ENCODE measurements around the gene MYO3B.

DNA sequence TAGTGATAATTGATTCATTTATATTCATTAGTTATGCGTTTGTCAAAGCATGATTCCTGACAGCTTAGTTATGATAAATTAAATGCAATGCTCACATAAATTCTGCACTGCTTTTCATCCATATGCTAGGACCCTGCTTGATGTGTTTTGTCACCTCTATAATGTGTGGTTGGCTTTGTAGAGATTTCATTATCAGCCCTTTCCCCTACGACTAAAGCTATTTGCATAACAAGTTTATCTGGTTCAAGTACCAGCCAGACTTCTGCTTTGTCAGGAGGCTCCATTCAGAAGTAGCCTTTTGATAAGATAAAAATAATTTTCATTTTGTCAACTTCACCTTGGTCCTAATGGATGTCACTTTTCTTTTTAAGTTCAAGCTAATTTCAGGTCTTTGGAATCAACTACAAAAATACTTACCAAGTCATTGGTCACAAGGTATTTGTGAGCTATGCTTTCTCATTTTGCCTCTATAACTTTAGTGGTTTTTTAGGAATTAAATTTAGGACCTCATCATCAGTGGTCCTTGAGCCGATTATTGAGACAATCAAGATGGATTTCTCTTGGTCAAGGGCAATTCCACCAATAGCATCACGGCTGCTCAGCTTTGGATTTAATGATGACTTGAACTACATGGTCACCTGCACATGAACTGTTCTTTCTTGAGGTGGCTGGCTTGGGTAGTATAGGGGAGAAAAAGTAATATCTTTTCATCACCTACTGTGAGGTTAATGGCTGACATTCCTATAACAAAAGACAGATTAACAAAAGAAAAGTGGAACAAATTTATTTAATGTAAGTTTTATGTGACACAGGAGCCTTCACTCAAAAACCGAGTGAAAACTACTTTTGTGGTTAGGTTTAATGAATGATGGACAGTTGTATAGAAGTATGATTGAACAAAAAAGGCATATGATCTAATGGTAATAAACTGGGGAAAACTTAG, 162.1 kb downstream of the MYO3B start:
- no peak for TF ChIP-seq CREB1 (IDR thresholded peaks at IDR 0.05; ENCODE audit: low read depth)
- no peak for TF ChIP-seq RAD21 (IDR thresholded peaks at IDR 0.05; ENCODE audit: low read depth)
- no peak for TF ChIP-seq REST (IDR thresholded peaks at IDR 0.05; ENCODE audit: low read depth)
- TF ChIP-seq USF1 (IDR thresholded peaks at IDR 0.05), result no peak
- no peak for TF ChIP-seq TEAD4 (IDR thresholded peaks at IDR 0.05)
- TF ChIP-seq TCF12 (IDR thresholded peaks at IDR 0.05; ENCODE audit: low read depth), result no peak
- no peak for TF ChIP-seq EP300 (IDR thresholded peaks at IDR 0.05; ENCODE audit: borderline replicate concordance)
- TF ChIP-seq MAX (IDR thresholded peaks at IDR 0.05), result no peak
- TF ChIP-seq NFIC (IDR thresholded peaks at IDR 0.05), result no peak
- no peak for TF ChIP-seq TAF1 (IDR thresholded peaks at IDR 0.05; ENCODE audit: low read depth)
- TF ChIP-seq CEBPB (IDR thresholded peaks at IDR 0.05), result no peak
- TF ChIP-seq FOXM1 (IDR thresholded peaks at IDR 0.05; ENCODE audit: borderline replicate concordance, low read depth), result no peak
